ENCODE data around the gene PPM1N.

- TF ChIP-seq EZH2 (IDR thresholded peaks at IDR 0.05; ENCODE audit: borderline replicate concordance, low read length) (no peak), CTCF (conservative IDR thresholded peaks at IDR 0.05 in 1 of 2, IDR thresholded peaks at IDR 0.05 in 1 of 2; ENCODE audit: extremely low read depth in 1 of 2, insufficient read depth in 1 of 2, low read depth in 1 of 2, low read length in 2 of 2) (no peak)
Measured at GRCh38 chr19:45501730-45502014, 3.4 kb downstream of the PPM1N start.

All from mammary epithelial cell (primary cell).